Fibroblast of lung (primary cell): ENCODE measurements around the gene LSM6. TPM values are rescaled to one million over a fixed set of nuclear protein-coding genes. Genes with fewer than 3 reads are reported as not detected.

Experiments used
- DNase-seq, 2 donors: peaks; one replicate each; pipeline versions ENCODE4 v3.0.0 to v3.0.0-alpha.2; 2010; ENCODE audit warnings: low read depth in 2 of 2
- H2AFZ ChIP-seq: 2 replicates; pipeline ENCODE4 v1.5.1; 2012; ENCODE audit warnings: low read length, control low read depth, inconsistent platforms
- H3K27ac ChIP-seq: 2 replicates; pipeline ENCODE4 v1.5.1; 2011; ENCODE audit warnings: low read length, control low read depth; ENCODE audit not compliant: insufficient read depth
- H3K27me3 ChIP-seq: 2 replicates; pipeline ENCODE4 v1.5.1; 2011; ENCODE audit warnings: mild to moderate bottlenecking, low read length; ENCODE audit not compliant: control insufficient read depth, insufficient read depth
- H3K36me3 ChIP-seq: 2 replicates; pipeline ENCODE4 v1.5.1; 2011; ENCODE audit warnings: low read length; ENCODE audit not compliant: control insufficient read depth, insufficient read depth
- H3K4me1 ChIP-seq: 2 replicates; pipeline ENCODE4 v1.5.1; 2011; ENCODE audit warnings: low read length; ENCODE audit not compliant: control insufficient read depth, insufficient read depth; ENCODE audit errors: extremely low read depth
- H3K4me2 ChIP-seq: 2 replicates; pipeline ENCODE4 v1.5.1; 2011; ENCODE audit warnings: low read length, control low read depth; ENCODE audit not compliant: insufficient read depth; ENCODE audit errors: extremely low read depth
- H3K4me3 ChIP-seq, 4 experiments: fragments of 200-600 bp in 1 of 4; sonication (generic) in 1 of 4; replicated peaks in 1 of 4; 2 replicates each; pipeline ENCODE4 v1.5.1; 2011 to 2016; ENCODE audit warnings: low read length in 4 of 4, low read depth in 3 of 4, mild to moderate bottlenecking in 3 of 4, control low read depth in 2 of 4, inconsistent platforms in 1 of 4, mixed read lengths in 1 of 4; ENCODE audit not compliant: insufficient read depth in 1 of 4; ENCODE audit errors: control extremely low read depth in 1 of 4
- H3K79me2 ChIP-seq: 2 replicates; pipeline ENCODE4 v1.5.1; 2012; ENCODE audit warnings: mild to moderate bottlenecking, low read length, inconsistent platforms; ENCODE audit not compliant: control insufficient read depth, insufficient read depth
- H3K9ac ChIP-seq: 2 replicates; pipeline ENCODE4 v1.5.1; 2011; ENCODE audit warnings: mild to moderate bottlenecking, low read length, control low read depth; ENCODE audit not compliant: insufficient read depth
- H3K9me3 ChIP-seq: 2 replicates; pipeline ENCODE4 v1.5.1; 2012; ENCODE audit warnings: low read depth, low read length; ENCODE audit not compliant: control insufficient read depth, insufficient read depth
- H4K20me1 ChIP-seq: 2 replicates; pipeline ENCODE4 v1.5.1; 2011; ENCODE audit warnings: low read length; ENCODE audit not compliant: control insufficient read depth, insufficient read depth; ENCODE audit errors: extremely low read depth
- CTCF ChIP-seq, 2 donors: IDR thresholded peaks in 1 of 2; conservative IDR thresholded peaks in 1 of 2; 1 replicate in 1 of 2; 2 replicates in 1 of 2; pipeline ENCODE4 v1.5.1; 2011 to 2012; ENCODE audit warnings: low read length in 2 of 2, control low read depth in 1 of 2, inconsistent platforms in 1 of 2, low read depth in 1 of 2, mild to moderate bottlenecking in 1 of 2
- EZH2 ChIP-seq: IDR thresholded peaks from 2 replicates; pipeline ENCODE4 v1.5.1; 2012; ENCODE audit warnings: low read length, control low read depth, mild to moderate bottlenecking; ENCODE audit errors: missing control alignments
- polyA plus RNA-seq, 2 donors: library from polyadenylated mRNA; depleted of rRNA in 1 of 2; stranded (reverse) in 1 of 2; unstranded in 1 of 2; fragments of >200 nt; gene quantifications; 2 replicates each; pipeline ENCODE4 v1.2.1, GENCODE V29; 2011 to 2012; ENCODE audit warnings: missing spikeins in 1 of 2
- total RNA-seq: library from RNA; depleted of rRNA; stranded (reverse); fragments of >200 nt; gene quantifications from 2 replicates; pipeline ENCODE4 v1.2.1, GENCODE V29; 2014

Gene LSM6
- total and polyA plus RNA-seq, 2 donors (not counting 1 experiment from before 2014, with no cell fraction given) = 28.9 to 30.1 TPM

- Histone ChIP-seq H3K36me3 (no peaks in the 10 kb centered on the region), H3K4me2 (no peak overlapping the region), H3K27ac (no peak overlapping the region), H3K79me2 (no peaks in the 10 kb centered on the region), H3K27me3 (no peaks in the 10 kb centered on the region), H3K9me3 (no peaks in the 10 kb centered on the region), H3K9ac (no peak overlapping the region), H3K4me3 (no peak overlapping the region), H2AFZ (no peak overlapping the region), H4K20me1 (no peaks in the 10 kb centered on the region), H3K4me1 (peaks cover 6% of the 10 kb centered on the region)
- TF ChIP-seq CTCF (conservative IDR thresholded peaks at IDR 0.05 in 1 of 2, IDR thresholded peaks at IDR 0.05 in 1 of 2; ENCODE audit: low read depth in 1 of 2, low read length in 2 of 2) (no peak), EZH2 (no peak)
- DNase-seq = no peak
These were observed 61.6 kb downstream of the LSM6 start for GRCh38 chr4:146237092-146237491.

- no peak for DNase-seq
- H3K9me3 ChIP-seq = no peaks in the 10 kb centered on the region
- no peak overlapping the region for H3K4me3 ChIP-seq
- no peak overlapping the region for H3K9ac ChIP-seq
- no peak overlapping the region for H3K27ac ChIP-seq
- no peaks in the 10 kb centered on the region for H4K20me1 ChIP-seq
- H3K79me2 ChIP-seq = no peaks in the 10 kb centered on the region
- no peaks in the 10 kb centered on the region for H3K36me3 ChIP-seq
- peaks cover 10% of the 10 kb centered on the region for H3K4me1 ChIP-seq
- H3K4me2 ChIP-seq = no peak overlapping the region
- H3K27me3 ChIP-seq = no peaks in the 10 kb centered on the region
- TF ChIP-seq EZH2 = no peak
- no peak for TF ChIP-seq CTCF (conservative IDR thresholded peaks at IDR 0.05 in 1 of 2, IDR thresholded peaks at IDR 0.05 in 1 of 2; ENCODE audit: low read depth in 1 of 2, low read length in 2 of 2)
- no peak overlapping the region for H2AFZ ChIP-seq
These were observed 62.6 kb downstream of the LSM6 start for GRCh38 chr4:146238107-146238506.

Other genes with a start within 250 kb of the LSM6 start
- gene ZNF827, start 236.9 kb upstream of the LSM6 start, total RNA-seq = 4.4 and 7.1 TPM in 2 replicates
- gene ZNF827, start 236.9 kb upstream of the LSM6 start, polyA plus RNA-seq = 5.8 and 6.2 TPM in 2 replicates
- not detected in 2 replicates for gene REELD1, start 38.8 kb downstream of the LSM6 start, total RNA-seq
- 0.02 TPM in 1 of 2 replicates, not detected in the other for gene REELD1, start 38.8 kb downstream of the LSM6 start, polyA plus RNA-seq